ENCODE measurements around the gene CFP.

Gene CFP

GRCh38 chrX:47574547-47575301 is 55.0 kb downstream of the CFP start:
- no peak for DNase-seq (ENCODE audit: low spot score)

DNA sequence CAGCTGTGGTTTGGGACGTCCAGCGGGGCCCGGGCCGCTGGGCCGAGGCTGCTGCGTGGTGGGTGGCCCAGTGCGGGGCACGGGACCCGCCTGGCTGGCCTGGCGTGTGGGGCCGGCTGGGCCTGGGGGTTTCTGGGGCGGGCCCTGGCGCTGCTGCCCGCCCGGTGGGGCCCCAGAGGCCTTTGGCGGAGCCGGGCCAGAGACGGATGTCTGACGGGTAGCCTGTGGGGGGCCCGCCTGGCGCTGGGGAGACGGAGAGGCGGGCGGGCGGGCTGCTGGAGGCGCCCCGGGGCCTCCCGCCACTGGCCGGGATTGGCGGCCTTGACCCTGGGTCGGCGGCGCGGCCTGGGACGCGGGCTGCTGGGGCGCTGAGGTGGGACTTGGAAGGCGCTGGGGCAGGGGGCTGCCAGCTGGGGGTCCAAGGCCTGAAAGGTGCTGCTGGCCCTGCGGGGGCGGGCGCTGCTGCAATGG is 55.6 kb downstream of the CFP start:
- DNase-seq (ENCODE audit: low spot score) = no peak

DNA sequence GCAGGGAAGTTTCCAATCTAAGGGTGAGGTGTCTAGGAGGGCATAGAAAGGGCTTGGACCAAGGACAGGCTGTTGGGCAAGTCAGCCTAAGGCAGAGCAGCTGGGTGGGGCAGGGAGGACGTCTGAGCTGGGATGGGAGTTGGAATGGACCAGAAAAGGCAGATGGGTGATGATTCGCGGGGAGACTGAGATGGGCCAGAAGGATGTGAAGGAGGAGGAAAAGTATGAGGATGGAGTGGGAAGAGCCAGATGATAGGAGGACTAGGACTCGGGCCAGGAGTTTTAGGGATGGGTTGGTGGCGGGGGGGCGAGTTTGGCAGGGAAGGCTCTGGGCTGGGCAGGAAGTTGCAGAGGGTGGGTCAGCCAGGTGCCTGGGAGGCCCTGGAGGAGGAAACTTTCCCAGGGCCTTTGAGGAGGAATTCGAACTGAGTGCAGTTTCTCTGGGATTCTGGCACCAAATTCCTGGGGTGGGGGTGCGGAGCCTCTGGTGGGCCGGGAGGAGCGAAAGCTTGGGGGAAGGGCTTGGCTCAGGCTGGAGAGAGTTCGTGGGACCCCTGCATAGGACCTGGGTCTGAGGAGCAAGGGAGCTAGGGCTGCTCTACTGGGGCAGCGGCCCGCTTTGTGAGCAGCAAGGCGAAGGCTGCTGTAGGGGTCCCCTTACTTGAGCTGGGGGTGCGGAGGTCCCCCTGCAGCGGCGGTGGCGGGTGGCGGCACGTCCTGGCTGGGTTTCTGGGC is 56.2 kb downstream of the CFP start:
- no peak for DNase-seq (ENCODE audit: low spot score)

Small RNA genes lying within 50 kb of the gene (small RNA-seq; reads per million reads assigned to genes)
- gene MIR4769 = 0 reads per million in 2 experiments
